ENCODE data around the gene FXYD1. TPM values are rescaled to one million over a fixed set of nuclear protein-coding genes. Genes with fewer than 3 reads are reported as not detected.
"Not testable (repeated sequence)": the region's sequence is repeated elsewhere in the genome, so short reads cannot be mapped to it uniquely, and the experiment has no call there.

FXYD1 gene
- total RNA-seq, 1 experiment from 2014 or later, result not detected

DNA sequence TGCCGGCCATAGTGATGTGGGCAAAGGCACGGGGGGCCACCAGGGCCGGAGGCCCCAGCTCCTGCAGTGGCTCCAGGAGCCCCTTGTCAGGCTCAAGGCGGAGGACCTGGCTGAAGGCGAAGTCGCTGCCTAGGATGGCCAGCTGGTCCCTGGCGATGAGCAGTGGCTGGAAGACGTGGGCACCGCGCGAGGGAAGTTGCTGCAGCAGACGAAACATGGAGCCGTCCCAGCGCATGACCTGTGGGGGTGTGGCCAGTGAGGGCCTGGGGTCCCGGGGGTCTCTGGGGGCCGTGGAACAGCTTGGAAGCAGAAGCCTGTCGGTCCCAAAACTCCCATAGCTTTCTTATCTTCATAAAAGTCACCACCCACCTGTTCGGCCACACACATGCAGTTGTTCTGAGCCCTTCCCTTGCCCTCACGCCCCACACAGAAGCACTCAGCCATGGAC lies 13.3 kb upstream of the FXYD1 start:
- no peak for DNase-seq (ENCODE audit: low read depth)

DNA sequence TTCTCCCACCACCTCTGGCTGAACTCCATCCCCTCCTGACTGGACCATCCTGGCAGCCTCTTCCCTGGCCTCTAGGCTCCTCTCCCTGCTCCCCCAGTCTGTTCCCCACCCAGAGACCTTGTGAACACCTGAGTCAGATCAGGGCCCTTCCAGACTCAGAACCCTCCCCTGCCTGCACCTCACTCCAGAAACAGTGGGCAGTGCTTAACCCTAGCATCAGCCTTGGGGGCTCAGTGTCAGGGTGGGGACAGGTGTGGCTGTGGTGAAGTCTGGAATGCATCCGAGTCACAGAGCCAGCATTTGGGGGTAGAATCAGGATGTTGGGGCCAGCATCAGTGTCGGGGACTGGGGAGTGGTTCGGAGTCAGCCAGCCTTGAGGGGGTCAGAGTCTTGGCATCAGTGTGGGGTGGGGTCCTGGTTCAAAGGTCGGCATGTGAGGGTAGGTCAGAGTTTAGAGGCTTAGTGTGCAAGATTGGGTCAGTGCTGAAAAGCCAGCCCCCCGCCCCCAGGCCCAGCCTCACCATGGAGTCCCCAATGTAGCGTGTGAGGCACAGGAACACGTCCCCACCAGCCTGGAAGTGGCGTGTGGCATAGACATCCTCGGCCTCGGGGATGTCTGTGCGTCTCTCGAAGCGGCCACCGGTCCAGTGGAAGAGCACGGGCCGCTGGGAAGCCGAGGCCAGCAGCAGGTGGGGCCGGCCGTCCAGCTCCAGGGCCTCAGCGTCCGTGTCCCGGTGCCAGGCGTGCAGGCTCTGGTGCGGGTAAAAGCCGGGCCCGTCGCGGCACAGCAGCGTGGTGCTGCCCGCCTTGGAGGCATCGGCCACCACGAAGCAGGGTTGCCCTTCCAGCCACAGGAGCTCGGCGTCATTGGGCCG lies 12.6 kb upstream of the FXYD1 start:
- DNase-seq (ENCODE audit: low read depth), result no peak

DNA sequence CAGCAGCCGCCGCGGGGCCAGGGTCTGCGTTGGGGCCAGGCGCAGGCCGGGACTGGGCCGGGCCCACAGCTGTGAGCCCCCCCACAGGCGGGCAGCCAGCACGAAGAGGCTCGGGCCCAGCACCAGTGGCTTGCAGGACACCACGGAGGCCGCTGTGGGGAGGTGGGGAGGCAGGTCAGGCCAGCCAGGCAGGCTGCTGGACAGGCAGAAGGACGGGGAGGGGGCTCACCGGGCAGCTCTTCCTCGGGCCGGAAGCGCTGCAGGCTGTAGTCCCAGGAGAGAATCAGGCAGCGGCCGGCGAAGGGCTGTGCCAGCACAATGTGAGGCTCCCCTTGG lies 12.0 kb upstream of the FXYD1 start:
- DNase-seq (ENCODE audit: low read depth), result no peak

DNA sequence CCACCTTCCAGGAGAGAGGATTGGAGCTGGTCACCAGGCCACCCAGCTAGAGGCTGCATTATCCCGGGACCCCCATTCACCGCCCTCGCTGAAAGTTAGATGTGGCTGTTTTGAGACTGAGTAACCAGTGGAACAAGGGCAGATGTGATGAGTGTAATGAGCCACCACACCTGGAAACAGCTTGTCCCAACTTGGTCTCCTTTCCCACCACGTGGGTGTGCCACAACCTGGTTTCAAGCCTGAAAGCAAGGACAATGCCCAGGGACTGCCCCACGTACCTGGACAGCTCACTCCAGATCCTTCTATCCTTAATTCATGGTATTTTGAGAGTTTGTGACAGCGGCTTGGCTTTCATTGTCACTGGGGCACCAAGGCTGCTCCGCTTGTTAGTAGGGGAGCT lies 10.8 kb upstream of the FXYD1 start:
- DNase-seq (ENCODE audit: low read depth), result no peak

DNA sequence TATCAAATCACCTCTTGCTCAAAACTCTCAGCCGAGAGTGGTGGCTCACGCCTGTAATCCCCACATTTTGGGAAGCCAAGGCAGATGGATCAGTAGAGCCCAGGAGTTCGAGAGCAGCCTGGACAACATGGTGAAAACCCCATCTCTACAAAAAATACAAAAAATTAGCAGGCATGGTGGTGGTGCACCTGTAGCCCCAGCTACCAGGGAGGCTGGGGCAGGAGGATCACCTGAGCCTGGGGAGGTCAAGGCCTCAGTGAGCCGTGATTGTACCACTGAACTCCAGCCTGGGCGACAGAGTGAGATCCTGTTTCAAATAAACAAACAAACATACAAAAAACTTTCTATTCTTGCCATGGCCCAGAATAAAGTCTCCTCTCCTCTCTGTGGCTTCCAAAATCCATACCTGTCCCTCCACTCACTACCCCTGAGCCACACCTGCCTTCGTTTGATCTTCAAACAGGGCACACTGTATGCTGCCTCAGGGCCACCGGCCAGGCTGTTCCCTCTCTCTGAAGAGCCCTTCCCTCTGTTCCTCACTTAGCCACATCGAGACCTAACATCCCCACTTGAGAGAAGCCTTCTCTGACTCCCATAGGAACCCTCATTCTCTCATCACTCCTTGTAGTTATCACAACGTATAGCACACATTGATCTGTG lies 10.1 kb upstream of the FXYD1 start:
- DNase-seq (ENCODE audit: low read depth), result no peak

DNA sequence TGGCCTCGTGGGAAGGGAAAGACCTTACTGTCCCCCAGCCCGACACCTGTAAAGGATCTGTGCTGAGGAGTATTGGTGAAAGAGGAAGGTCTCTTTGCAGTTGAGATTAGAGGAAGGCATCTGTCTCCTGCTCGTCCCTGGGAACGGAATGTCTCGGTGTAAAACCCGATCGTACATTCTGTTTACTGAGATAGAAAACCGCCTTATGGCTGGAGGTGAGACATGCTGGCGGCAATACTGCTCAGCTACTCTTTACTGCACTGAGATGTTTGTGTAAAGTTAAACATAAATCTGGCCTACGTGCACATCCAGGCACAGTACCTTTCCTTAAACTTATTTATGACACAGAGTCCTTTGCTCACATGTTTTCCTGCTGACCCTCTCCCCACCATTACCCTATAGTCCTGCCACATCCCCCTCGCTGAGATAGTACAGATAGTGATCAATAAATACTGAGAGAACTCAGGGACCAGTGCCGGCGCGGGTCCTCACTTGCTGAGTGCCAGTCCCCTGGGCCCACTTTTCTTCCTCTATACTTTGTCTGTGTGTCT lies 8.8 kb upstream of the FXYD1 start:
- not testable (repeated sequence) for DNase-seq (ENCODE audit: low read depth)

DNA sequence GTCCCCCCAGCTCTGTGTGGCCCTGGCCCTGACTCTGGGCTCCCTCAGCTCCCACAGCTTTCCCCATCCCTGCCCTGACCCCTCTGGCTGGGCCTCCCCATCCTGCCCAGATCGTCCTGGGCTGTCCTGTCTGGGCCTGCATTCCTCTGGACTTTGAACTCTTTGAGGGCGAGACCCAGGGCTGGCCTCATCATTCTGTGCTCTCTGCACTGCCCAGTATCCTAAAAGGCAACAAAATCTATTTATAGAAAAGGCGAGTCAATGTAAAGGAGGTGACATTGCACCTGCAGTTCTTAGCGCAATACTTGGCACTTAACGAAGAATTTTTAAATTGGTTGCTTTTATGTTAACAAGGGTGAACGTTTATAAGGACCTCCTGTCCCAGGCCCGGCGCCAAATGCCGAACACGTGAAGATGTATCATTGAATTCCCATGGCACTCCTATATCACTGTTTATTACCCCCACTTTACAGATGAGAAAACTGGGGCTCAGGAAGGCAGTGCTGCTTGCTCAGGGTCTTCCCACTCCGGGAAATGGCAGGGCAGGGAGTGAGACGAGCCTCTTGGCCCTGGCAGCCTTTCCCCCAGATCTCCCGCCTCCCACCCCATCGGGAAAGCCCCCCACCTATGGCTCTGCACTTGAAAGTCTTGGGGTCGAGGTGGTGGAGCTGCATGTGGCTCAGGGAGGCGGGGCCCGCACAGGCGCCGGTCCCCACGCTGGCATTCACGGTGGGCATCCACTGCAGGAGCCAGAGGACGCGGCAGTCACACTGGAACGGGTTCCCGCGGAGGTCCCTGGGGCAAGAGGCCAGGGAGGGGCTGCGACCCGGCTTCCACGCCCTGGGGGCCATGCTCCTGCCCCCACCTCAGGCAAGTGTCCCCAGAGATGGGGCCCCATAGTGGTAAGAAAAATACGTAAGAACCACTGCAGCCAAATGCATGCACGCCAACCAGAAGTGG lies 7.6 kb upstream of the FXYD1 start:
- DNase-seq (ENCODE audit: low read depth), result no peak

DNA sequence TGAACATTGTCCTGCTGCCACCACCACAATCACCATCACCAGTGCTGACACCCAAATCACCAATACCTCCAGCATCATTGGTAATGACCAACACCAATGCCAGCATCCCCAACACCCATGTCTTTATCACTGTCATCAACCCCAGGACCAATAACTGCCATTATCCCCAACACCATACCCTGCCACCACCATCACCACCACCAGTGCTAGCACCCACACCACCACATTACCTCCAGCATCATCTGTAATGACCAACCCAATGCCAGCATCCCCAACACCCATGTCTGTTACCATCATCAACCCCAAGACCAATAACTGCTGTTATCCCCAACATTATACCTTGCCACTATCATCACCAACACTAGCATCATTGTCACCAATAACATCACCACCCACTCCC lies 6.4 kb upstream of the FXYD1 start:
- DNase-seq (ENCODE audit: low read depth), result no peak

DNA sequence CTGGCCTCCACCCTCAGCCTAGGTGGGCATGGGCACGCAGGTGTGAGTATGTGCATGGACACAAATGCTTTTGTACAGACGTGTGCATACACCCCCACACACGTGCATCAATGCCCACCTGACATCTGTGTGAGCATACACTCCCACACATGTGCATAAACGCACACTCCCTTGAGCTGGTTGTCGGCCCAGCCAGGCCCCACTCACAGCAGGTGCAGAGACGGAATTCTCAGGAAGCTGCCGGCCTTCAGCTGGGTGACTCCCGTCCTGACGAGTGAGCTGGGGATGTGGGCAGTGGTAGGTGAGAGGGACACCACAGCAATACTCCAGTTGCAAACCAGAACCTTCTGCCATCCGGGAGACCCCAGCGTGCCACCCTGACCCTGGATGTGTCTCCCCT lies 4.8 kb upstream of the FXYD1 start:
- DNase-seq (ENCODE audit: low read depth), result no peak

DNA sequence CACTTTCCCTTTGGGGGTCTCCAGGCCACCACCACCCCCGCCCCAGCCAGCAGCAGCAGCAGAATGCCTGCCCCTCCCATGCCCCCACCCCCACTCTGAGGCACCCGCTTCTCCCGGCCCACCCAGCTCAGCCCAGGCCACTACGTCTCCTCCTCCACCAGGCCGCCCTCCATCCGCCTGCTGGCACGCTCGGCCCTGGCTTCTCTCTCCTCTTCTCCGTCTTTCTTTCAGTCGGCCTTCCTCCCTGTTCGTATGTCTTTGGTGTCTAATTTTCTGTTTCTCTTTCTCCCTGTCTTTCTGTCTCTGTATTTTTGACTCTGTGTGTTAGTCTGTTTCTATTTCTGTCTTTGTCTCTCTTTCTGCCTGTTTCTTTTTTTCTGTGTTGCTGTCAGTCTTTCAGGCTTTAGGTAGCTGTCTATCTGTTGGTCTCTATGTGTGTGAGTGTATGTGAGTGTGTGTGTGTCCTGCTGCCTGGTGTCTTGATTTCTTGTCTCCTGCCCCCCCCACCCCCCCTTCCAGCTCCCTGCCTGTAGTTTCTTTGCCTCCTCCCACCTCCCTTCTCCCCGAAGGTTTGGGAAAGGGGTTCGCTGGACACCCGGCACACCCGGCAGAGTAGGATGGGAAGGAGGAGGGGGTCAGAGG lies 3.9 kb upstream of the FXYD1 start, which contains the start of gene LGI4:
Gene LGI4 (minus strand): TSS at position 459 of the 642 bp plus-strand sequence. CDS start 379 bp downstream, at position 80.
- no peak for DNase-seq (ENCODE audit: low read depth)

DNA sequence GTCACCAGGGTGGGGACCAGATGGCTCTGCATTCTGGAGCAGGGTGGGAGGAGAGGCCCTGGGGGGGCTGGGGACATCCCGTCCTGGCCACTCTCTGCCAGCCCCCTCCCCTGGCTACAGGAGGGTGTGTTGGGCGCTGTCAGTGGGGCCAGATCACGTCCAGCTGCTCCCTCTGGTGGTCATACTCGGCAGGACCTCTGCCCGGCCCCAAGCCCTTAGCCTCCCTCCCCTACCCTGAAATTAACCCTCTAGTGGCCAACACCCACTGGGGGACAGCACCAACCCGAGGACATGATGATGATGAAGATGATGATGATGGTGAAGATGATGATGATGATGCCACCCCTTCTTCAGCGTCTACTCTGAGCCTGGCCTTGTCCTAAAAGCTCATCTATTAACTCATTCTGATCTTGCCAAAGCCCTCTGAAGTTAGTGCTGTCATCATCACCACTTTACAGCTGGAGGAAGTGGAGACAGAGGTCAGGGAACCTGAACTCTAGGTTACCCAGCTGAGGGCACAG lies 3.2 kb upstream of the FXYD1 start:
- peak; percentile 73 for DNase-seq (ENCODE audit: low read depth)

DNA sequence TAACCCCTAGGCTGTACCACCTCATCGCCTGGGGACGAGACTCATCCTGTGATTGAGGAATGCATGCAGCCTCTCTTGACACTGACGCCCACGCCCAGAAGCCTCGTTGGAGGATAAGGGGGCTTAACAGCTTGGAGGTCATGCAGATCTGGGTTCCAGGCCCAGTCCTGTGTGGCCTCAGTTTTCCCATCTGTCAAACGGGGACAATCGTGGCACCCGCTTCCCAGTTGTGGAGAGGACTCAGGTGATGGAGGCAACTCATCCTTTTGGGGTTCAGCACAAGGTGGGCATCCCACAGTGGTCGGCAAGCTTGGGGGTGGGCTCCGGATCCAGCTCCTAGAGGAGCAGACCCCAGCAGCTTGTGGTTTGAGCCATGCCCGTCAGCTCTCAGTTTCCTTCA lies 2.4 kb upstream of the FXYD1 start:
- DNase-seq (ENCODE audit: low read depth), result no peak

DNA sequence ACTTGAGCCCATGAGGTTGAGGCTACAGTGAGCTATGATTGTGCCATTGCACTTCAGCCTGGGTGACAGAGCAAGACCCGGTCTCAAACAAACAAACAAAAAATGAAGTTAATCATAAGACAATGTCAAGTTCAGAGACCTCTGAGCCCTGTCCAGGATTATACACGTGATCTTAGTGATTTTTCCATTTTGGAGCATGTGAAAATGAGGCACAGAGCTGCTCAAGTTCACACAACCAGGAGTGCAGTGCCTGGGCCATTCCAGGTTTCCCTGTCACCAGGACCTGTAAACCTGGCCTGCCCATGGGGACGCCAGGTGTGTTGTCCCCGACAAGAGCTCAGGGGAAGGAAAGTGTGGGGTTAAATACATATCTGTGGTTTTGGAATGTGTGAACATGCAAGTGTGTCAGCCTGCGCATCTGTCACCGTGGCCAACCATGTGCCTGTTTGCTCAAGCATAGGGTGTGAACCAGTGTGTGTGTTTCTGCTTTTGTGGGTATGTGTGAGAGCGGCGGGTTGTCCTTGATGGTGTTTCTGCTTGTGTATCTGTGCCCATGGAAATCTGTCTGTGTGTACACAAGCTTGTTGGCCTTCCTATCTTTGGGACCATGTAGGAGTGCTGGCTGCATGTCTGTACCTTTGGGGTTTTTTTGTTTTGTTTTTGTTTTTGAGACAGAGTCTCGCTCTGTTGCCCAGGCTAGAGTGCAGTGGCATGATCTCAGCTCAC lies 1.5 kb upstream of the FXYD1 start:
- DNase-seq (ENCODE audit: low read depth), result no peak

DNA sequence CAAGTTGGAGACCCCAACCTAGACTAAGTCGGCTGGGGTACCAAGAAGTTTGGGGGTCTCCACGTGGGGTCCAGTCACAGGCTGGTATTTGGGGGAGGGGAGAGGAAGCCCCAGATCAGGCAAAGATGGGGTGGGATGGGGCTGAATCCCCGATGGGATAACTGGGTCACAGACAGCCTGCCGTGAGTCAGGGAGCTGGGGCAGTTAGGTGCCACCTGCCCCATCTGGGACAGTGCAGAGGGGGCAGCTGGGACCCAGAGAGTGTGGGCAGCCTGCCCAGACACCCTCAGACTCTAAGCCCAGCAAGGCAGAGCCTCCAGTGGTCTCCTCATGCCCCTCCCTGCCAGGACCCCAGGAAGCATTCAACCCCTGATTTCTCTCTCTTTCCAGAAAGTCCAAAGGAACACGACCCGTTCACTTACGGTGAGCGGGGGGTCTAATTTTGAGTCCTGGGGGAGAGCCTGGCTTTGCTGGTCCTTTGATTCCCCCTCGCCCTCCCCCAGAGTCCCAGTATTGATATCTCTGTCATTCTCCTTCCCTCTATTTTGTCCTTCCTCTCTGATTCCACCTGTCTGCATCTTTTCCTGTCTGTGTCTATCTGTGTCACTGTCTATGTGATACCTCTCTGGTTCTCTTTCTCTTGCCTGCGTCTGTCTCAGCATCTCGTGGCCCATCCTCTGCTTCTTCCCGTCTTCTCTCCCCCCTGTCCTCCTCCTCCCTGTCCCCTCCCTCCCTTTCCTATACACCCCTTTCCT lies 1.8 kb downstream of the FXYD1 start:
- no peak for DNase-seq (ENCODE audit: low read depth)

DNA sequence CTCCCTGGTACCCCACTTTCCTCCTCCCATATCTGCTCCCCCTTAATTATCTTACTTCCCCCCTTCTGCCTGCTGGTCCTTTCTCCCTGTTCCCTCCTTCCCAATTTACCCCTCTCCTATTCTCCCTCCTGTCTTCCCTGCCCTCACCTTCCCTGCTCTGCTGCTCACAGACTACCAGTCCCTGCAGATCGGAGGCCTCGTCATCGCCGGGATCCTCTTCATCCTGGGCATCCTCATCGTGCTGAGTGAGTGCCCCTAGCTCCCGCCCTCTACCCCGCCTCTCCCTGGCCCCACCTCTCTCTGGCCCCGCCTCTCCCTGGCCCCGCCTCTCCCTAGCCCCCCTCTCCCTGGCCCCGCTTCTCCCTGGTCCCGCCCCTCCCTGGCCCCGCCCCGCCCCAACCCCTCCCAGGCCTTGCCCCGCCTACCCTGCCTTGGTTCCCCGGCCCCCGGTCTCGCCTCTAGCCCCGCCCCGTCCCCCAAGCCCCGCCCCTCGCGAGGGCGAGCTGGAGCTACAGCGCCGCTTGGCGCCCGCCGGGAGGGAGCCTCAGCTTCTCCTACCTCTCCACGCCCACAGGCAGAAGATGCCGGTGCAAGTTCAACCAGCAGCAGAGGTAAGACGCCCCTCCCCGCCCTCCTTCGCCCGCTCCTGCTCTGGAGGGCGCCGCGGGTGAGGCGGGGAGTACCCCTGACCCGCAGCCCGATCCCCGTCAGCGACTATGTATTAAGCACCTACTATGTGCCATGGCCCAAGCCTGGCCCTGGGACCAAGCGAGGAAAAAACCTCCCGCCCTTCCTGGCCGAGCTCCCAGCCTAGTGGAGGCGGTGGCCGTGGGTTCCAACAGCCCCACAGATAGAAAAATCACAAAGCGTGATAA lies 2.6 kb downstream of the FXYD1 start:
- peak; percentile 94 for DNase-seq (ENCODE audit: low read depth)

DNA sequence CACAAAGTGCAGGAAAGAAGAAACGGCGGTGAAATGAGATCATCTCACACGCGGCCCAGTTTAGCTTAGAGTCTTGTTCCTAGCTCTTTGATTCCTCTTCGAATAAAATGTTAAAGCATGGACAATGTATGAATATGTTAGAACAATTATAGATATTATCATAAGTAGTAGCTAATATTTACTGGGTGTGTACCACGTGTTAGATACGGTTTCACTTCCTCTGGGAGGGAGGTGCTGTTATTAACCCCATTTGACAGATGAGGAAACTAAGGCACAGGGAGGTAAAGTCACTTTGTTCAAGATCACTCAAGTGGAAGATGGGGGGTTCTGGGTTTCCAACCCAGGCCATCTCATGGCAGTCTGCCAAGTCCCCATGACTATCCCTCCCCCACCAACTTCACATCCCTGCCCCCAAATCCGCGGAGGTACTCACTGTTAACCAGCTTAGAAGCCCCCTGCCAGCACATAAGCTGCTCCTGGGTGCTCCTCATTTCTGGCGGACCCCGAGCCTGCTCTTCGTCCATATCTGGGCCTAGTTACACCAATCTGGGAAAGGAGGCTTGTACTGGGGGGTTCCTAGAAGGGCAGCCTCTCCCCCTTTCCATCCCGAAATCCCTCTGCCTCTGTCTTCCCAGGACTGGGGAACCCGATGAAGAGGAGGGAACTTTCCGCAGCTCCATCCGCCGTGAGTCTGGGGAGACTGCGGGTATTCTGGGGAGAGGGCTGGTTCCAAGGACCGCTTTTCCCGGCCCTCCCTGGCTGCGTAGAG lies 3.4 kb downstream of the FXYD1 start:
- no peak for DNase-seq (ENCODE audit: low read depth)

DNA sequence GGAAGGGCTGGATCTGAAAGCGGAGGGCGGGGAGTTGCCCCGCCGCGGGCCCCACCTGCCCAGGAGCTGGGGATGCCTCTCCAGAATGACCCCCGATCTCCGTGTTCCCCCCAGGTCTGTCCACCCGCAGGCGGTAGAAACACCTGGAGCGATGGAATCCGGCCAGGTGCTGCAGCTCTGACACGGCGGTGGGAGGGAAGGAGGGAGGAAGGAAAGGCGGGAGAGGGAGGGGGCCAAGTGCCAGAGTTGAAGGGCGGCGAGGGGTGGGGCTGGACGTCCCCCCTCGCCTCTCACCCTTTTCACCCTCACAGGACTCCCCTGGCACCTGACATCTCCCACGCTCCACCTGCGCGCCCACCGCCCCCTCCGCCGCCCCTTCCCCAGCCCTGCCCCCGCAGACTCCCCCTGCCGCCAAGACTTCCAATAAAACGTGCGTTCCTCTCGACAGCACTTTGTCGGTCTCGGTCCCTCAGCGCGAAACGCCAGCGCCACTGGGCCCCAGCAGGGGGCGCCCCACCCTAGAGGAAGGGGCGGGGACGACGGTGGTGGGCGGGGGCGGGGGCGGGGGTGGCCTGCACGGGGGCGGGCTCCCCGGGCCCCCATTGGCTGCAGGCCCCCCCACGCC lies 4.1 kb downstream of the FXYD1 start:
- peak; percentile 66 for DNase-seq (ENCODE audit: low read depth)
